GM23338 (cell line): Measurements from ENCODE around the gene METTL13. TPM values are rescaled to one million over a fixed set of nuclear protein-coding genes. Genes with fewer than 3 reads are reported as not detected.

Experiments
- ATAC-seq: fragments of 200-7000 bp; cut with Tn5 transposase; 3 replicates; pipeline ENCODE4 v1.9.1; 2020
- DNase-seq: peaks from one replicate; pipeline ENCODE4 v3.0.0-alpha.2; 2015; ENCODE audit warnings: low spot score
- H2AFZ ChIP-seq: fragments of 200-600 bp; sonication (generic); 2 replicates; pipeline ENCODE4 v1.8.0; 2016; ENCODE audit warnings: antibody characterized with exemption, mild to moderate bottlenecking, moderate library complexity
- H3F3A ChIP-seq: fragments of 200-600 bp; sonication (generic); replicated peaks from 2 replicates; pipeline ENCODE4 v1.8.0; 2017; ENCODE audit warnings: antibody characterized with exemption, mixed run types, low read depth
- H3K27ac ChIP-seq: fragments of 200-600 bp; sonication (generic); 2 replicates; pipeline ENCODE4 v1.6.1; 2016; ENCODE audit warnings: low read depth
- H3K27me3 ChIP-seq: fragments of 200-600 bp; sonication (generic); 2 replicates; pipeline ENCODE4 v1.8.0; 2016; ENCODE audit warnings: mild to moderate bottlenecking, mixed run types, moderate library complexity; ENCODE audit not compliant: insufficient read depth
- H3K36me3 ChIP-seq: fragments of 200-600 bp; sonication (generic); 2 replicates; pipeline ENCODE4 v1.8.0; 2016; ENCODE audit warnings: mild to moderate bottlenecking; ENCODE audit not compliant: insufficient read depth
- H3K4me1 ChIP-seq: fragments of 200-600 bp; sonication (generic); 2 replicates; pipeline ENCODE4 v1.8.0; 2016; ENCODE audit warnings: mild to moderate bottlenecking, moderate library complexity; ENCODE audit not compliant: insufficient read depth
- H3K4me2 ChIP-seq: fragments of 200-600 bp; sonication (generic); 2 replicates; pipeline ENCODE4 v1.7.1; 2017; ENCODE audit warnings: mixed run types
- H3K4me3 ChIP-seq: fragments of 200-600 bp; sonication (generic); 2 replicates; pipeline ENCODE4 v1.6.1; 2016; ENCODE audit warnings: mixed run types
- H3K79me2 ChIP-seq: fragments of 200-600 bp; sonication (generic); replicated peaks from 2 replicates; pipeline ENCODE4 v1.8.0; 2017; ENCODE audit warnings: mild to moderate bottlenecking; ENCODE audit not compliant: insufficient read depth
- H3K9me2 ChIP-seq: fragments of 200-600 bp; sonication (generic); 2 replicates; pipeline ENCODE4 v1.8.0; 2017; ENCODE audit not compliant: insufficient read depth
- H4K20me1 ChIP-seq: fragments of 200-600 bp; sonication (generic); replicated peaks from 2 replicates; pipeline ENCODE4 v1.8.0; 2017; ENCODE audit warnings: mild to moderate bottlenecking; ENCODE audit not compliant: insufficient read depth
- H3K27ac Mint-ChIP-seq: 2 replicates; pipeline ENCODE4 v1.8.0; 2020; ENCODE audit warnings: inconsistent platforms, mild to moderate bottlenecking, moderate library complexity, mixed read lengths
- H3K27me3 Mint-ChIP-seq: 3 replicates; pipeline ENCODE4 v1.8.0; 2022; ENCODE audit warnings: low read depth, mild to moderate bottlenecking, moderate library complexity, mixed read lengths, inconsistent platforms; ENCODE audit not compliant: insufficient read depth, poor library complexity
- H3K36me3 Mint-ChIP-seq: 3 replicates; pipeline ENCODE4 v1.8.0; 2021; ENCODE audit warnings: low read depth, mild to moderate bottlenecking, inconsistent platforms, moderate library complexity, mixed read lengths
- H3K4me1 Mint-ChIP-seq: 3 replicates; pipeline ENCODE4 v1.8.0; 2020; ENCODE audit warnings: mild to moderate bottlenecking, inconsistent platforms, mixed read lengths
- H3K4me3 Mint-ChIP-seq: 3 replicates; pipeline ENCODE4 v1.8.0; 2021; ENCODE audit warnings: moderate library complexity, mild to moderate bottlenecking, inconsistent platforms, mixed read lengths
- H3K9me3 Mint-ChIP-seq: 3 replicates; pipeline ENCODE4 v1.8.0; 2020; ENCODE audit warnings: moderate library complexity, mild to moderate bottlenecking, inconsistent platforms, mixed read lengths
- CREB1 ChIP-seq: fragments of 250-450 bp; sonication (Bioruptor Pico); IDR thresholded peaks from 2 replicates; pipeline ENCODE4 v1.5.0; 2020; ENCODE audit warnings: low read depth, mild to moderate bottlenecking, moderate library complexity
- CTCF ChIP-seq, 2 experiments: fragments of 200-600 bp in 1 of 2; sonication (generic) in 1 of 2; conservative IDR thresholded peaks; 2 replicates each; pipeline versions ENCODE4 v1.5.1 to v1.6.1; 2016 to 2017; ENCODE audit warnings: antibody characterized with exemption in 2 of 2, low read depth in 2 of 2, mild to moderate bottlenecking in 2 of 2, moderate library complexity in 1 of 2
- ETS1 ChIP-seq: IDR thresholded peaks from 2 replicates; pipeline ENCODE4 v1.6.1; 2016; ENCODE audit warnings: antibody characterized with exemption
- EZH2phosphoT487 ChIP-seq: fragments of 200-600 bp; sonication (generic); IDR thresholded peaks from one replicate; pipeline ENCODE4 v1.8.1; 2018; ENCODE audit warnings: antibody characterized with exemption; ENCODE audit not compliant: unreplicated experiment
- JUNB ChIP-seq: IDR thresholded peaks from one replicate; pipeline ENCODE4 v1.6.1; 2016; ENCODE audit warnings: antibody characterized with exemption; ENCODE audit not compliant: unreplicated experiment
- NANOG ChIP-seq: IDR thresholded peaks from 2 replicates; pipeline ENCODE4 v1.6.1; 2016; ENCODE audit warnings: antibody characterized with exemption, borderline replicate concordance
- POLR2AphosphoS5 ChIP-seq: IDR thresholded peaks from 2 replicates; pipeline ENCODE4 v1.6.1; 2016; ENCODE audit warnings: antibody characterized with exemption, low read depth
- STAT1 ChIP-seq: IDR thresholded peaks from one replicate; pipeline ENCODE4 v1.6.1; 2016; ENCODE audit warnings: antibody characterized with exemption; ENCODE audit not compliant: unreplicated experiment
- ZNF114 ChIP-seq: fragments of 250-450 bp; sonication (Bioruptor Pico); IDR thresholded peaks from 2 replicates; pipeline ENCODE4 v1.5.0; 2020; ENCODE audit warnings: mild to moderate bottlenecking, moderate library complexity
- ZNF331 ChIP-seq: fragments of 250-450 bp; sonication (Bioruptor Pico); IDR thresholded peaks from 2 replicates; pipeline ENCODE4 v1.5.0; 2020; ENCODE audit warnings: low read depth, mild to moderate bottlenecking, moderate library complexity
- polyA plus RNA-seq: library from polyadenylated mRNA; unstranded; fragments of >200 nt; fragmentation: Nextera tagmentation; extraction: Ambion mirVana; gene quantifications from 2 replicates; pipeline ENCODE4 v1.2.1, GENCODE V29; 2016
- total RNA-seq: library from RNA; depleted of rRNA; stranded (reverse); fragments of >200 nt; shearing (Covaris generic); gene quantifications from 2 replicates; pipeline ENCODE4 v1.2.3, GENCODE V29; 2014
- TF ChIP-seq, protein P1 (sequence below): fragments of 250-450 bp; sonication (Bioruptor Pico); IDR thresholded peaks from 2 replicates; pipeline ENCODE4 v1.5.0; 2020; ENCODE audit warnings: mild to moderate bottlenecking, moderate library complexity

The METTL13 gene
- total and polyA plus RNA-seq, 2 experiments from 2014 or later = 21.0 to 45.4 TPM

- Histone ChIP-seq H3K4me2 (no peak overlapping the region), H3K79me2 (peaks cover 39% of the 10 kb centered on the region), H3F3A (no peaks in the 10 kb centered on the region), H3K9me2 (no peaks in the 10 kb centered on the region), H3K4me3 (no peak overlapping the region), H4K20me1 (peaks cover 12% of the 10 kb centered on the region), H3K27ac (no peak overlapping the region), H3K4me1 (no peaks in the 10 kb centered on the region), H2AFZ (no peak overlapping the region), H3K27me3 (no peaks in the 10 kb centered on the region), H3K36me3 (peaks cover 86% of the 10 kb centered on the region)
- H3K27ac Mint-ChIP-seq = no peak overlapping the region
- TF ChIP-seq EZH2phosphoT487 (no peak), CREB1 (CRISPR knock-in tag) (no peak), NANOG (no peak)
- H3K9me3 Mint-ChIP-seq = no peaks in the 10 kb centered on the region
- no peak overlapping the region for H3K4me3 Mint-ChIP-seq
- ATAC-seq (no peak), DNase-seq (no peak)
- H3K36me3 Mint-ChIP-seq = peaks cover 91% of the 10 kb centered on the region
- no peaks in the 10 kb centered on the region for H3K27me3 Mint-ChIP-seq
- H3K4me1 Mint-ChIP-seq = no peaks in the 10 kb centered on the region
These were observed 8.9 kb downstream of the METTL13 start for GRCh38 chr1:171790318-171790717.

DNA sequence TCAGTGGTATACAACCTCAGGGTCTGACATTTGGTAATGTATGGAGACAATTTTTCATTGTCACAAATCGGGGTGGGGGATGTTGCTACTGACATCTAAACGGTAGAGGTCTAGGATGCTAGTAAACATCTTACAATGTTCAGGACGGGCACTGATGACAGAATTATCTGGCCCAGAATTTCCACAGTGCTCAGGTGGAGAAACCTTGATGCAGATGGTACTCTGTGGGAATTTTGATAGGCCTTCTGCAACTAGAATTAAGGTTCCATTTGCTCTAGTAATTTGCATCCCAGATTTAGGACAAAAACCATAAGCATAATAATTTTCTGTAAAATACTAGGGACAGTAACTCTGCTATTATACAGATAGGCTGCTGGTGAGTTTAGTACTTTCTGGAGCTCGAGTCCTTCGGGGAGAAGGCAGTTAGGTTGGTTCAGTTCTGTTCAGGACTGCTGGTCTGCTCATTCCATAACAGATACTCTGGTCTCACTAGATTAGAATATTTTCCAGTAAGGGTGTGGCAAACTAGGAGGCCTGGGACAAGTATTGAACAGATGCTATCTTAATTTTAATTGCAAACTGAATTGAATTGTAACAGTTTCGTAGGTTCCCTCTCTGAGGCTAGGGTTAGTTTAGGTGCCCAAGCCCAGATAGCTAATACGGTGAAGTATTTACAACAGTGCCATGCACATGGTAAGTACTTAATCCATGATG is 11.4 kb downstream of the METTL13 start:
- Histone ChIP-seq H3K27me3 (no peaks in the 10 kb centered on the region), H3F3A (no peaks in the 10 kb centered on the region), H3K27ac (no peak overlapping the region), H3K4me3 (no peak overlapping the region), H3K4me1 (no peaks in the 10 kb centered on the region), H3K9me2 (no peaks in the 10 kb centered on the region), H2AFZ (no peak overlapping the region), H3K36me3 (peaks cover 70% of the 10 kb centered on the region), H3K4me2 (no peak overlapping the region), H4K20me1 (peaks cover 7% of the 10 kb centered on the region), H3K79me2 (peaks cover 20% of the 10 kb centered on the region; the same call in 1 of the 2 replicates)
- Mint-ChIP-seq H3K4me3 (no peak overlapping the region), H3K9me3 (no peaks in the 10 kb centered on the region), H3K4me1 (no peaks in the 10 kb centered on the region), H3K27ac (no peak overlapping the region), H3K36me3 (peaks cover 89% of the 10 kb centered on the region), H3K27me3 (no peaks in the 10 kb centered on the region)
- no peak for ATAC-seq
- DNase-seq = no peak
- no peak for TF ChIP-seq ETS1
- no peak for TF ChIP-seq JUNB
- no peak for TF ChIP-seq EZH2phosphoT487
- TF ChIP-seq ZNF331 = no peak
- TF ChIP-seq STAT1 = no peak
- TF ChIP-seq CTCF (conservative IDR thresholded peaks at IDR 0.05; ENCODE audit: low read depth in 2 of 2) = no peak
- no peak for TF ChIP-seq CREB1 (CRISPR knock-in tag)
- no peak for TF ChIP-seq ZNF114
- TF ChIP-seq POLR2AphosphoS5 = no peak
- TF ChIP-seq, protein P1, sequence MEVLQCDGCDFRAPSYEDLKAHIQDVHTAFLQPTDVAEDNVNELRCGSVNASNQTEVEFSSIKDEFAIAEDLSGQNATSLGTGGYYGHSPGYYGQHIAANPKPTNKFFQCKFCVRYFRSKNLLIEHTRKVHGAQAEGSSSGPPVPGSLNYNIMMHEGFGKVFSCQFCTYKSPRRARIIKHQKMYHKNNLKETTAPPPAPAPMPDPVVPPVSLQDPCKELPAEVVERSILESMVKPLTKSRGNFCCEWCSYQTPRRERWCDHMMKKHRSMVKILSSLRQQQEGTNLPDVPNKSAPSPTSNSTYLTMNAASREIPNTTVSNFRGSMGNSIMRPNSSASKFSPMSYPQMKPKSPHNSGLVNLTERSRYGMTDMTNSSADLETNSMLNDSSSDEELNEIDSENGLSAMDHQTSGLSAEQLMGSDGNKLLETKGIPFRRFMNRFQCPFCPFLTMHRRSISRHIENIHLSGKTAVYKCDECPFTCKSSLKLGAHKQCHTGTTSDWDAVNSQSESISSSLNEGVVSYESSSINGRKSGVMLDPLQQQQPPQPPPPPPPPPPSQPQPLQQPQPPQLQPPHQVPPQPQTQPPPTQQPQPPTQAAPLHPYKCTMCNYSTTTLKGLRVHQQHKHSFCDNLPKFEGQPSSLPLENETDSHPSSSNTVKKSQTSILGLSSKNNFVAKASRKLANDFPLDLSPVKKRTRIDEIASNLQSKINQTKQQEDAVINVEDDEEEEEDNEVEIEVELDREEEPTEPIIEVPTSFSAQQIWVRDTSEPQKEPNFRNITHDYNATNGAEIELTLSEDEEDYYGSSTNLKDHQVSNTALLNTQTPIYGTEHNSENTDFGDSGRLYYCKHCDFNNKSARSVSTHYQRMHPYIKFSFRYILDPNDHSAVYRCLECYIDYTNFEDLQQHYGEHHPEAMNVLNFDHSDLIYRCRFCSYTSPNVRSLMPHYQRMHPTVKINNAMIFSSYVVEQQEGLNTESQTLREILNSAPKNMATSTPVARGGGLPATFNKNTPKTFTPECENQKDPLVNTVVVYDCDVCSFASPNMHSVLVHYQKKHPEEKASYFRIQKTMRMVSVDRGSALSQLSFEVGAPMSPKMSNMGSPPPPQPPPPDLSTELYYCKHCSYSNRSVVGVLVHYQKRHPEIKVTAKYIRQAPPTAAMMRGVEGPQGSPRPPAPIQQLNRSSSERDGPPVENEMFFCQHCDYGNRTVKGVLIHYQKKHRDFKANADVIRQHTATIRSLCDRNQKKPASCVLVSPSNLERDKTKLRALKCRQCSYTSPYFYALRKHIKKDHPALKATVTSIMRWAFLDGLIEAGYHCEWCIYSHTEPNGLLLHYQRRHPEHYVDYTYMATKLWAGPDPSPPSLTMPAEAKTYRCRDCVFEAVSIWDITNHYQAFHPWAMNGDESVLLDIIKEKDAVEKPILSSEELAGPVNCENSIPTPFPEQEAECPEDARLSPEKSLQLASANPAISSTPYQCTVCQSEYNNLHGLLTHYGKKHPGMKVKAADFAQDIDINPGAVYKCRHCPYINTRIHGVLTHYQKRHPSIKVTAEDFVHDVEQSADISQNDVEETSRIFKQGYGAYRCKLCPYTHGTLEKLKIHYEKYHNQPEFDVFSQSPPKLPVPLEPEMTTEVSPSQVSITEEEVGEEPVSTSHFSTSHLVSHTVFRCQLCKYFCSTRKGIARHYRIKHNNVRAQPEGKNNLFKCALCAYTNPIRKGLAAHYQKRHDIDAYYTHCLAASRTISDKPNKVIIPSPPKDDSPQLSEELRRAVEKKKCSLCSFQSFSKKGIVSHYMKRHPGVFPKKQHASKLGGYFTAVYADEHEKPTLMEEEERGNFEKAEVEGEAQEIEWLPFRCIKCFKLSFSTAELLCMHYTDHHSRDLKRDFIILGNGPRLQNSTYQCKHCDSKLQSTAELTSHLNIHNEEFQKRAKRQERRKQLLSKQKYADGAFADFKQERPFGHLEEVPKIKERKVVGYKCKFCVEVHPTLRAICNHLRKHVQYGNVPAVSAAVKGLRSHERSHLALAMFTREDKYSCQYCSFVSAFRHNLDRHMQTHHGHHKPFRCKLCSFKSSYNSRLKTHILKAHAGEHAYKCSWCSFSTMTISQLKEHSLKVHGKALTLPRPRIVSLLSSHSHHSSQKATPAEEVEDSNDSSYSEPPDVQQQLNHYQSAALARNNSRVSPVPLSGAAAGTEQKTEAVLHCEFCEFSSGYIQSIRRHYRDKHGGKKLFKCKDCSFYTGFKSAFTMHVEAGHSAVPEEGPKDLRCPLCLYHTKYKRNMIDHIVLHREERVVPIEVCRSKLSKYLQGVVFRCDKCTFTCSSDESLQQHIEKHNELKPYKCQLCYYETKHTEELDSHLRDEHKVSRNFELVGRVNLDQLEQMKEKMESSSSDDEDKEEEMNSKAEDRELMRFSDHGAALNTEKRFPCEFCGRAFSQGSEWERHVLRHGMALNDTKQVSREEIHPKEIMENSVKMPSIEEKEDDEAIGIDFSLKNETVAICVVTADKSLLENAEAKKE (CRISPR knock-in tag) = no peak
- no peak for TF ChIP-seq NANOG
